MM.1S (cell line): ENCODE results near the gene RD3L.

ENCODE experiments used
- DNase-seq: peaks from one replicate; pipeline ENCODE4 v3.0.0-alpha.2; 2015
- H2AFZ ChIP-seq: fragments of 300-600 bp; sonication (generic); 2 replicates; pipeline ENCODE4 v1.6.0; 2016; ENCODE audit warnings: antibody characterized with exemption, low read length
- H3F3A ChIP-seq: fragments of 300-600 bp; sonication (generic); 2 replicates; pipeline ENCODE4 v1.6.1; 2016; ENCODE audit warnings: mild to moderate bottlenecking, antibody characterized with exemption, low read length, moderate library complexity, mixed read lengths; ENCODE audit not compliant: insufficient read depth
- H3K27ac ChIP-seq: fragments of 300-600 bp; sonication (generic); 2 replicates; pipeline ENCODE4 v1.5.1; 2016; ENCODE audit warnings: mild to moderate bottlenecking, low read length
- H3K27me3 ChIP-seq: fragments of 300-600 bp; sonication (generic); replicated peaks from 2 replicates; pipeline ENCODE4 v1.6.0; 2016; ENCODE audit warnings: low read length; ENCODE audit not compliant: insufficient read depth
- H3K36me3 ChIP-seq: fragments of 300-600 bp; sonication (generic); replicated peaks from 2 replicates; pipeline ENCODE4 v1.6.1; 2016; ENCODE audit warnings: mild to moderate bottlenecking, low read length, mixed read lengths; ENCODE audit not compliant: insufficient read depth
- H3K4me1 ChIP-seq: fragments of 300-600 bp; sonication (generic); 2 replicates; pipeline ENCODE4 v1.6.1; 2016; ENCODE audit warnings: low read length, mixed read lengths
- H3K4me2 ChIP-seq: fragments of 300-600 bp; sonication (generic); 2 replicates; pipeline ENCODE4 v1.6.0; 2016; ENCODE audit warnings: low read depth, low read length
- H3K4me3 ChIP-seq: fragments of 300-600 bp; sonication (generic); 2 replicates; pipeline ENCODE4 v1.5.1; 2016; ENCODE audit warnings: low read length, mixed read lengths
- H3K79me2 ChIP-seq: fragments of 300-600 bp; sonication (generic); 2 replicates; pipeline ENCODE4 v1.6.1; 2016; ENCODE audit warnings: mixed run types, low read length, mixed read lengths
- H3K9ac ChIP-seq: fragments of 300-600 bp; sonication (generic); 2 replicates; pipeline ENCODE4 v1.6.1; 2016; ENCODE audit warnings: low read length, mixed read lengths
- H3K9me2 ChIP-seq: fragments of 300-600 bp; sonication (generic); replicated peaks from 2 replicates; pipeline ENCODE4 v1.6.1; 2016; ENCODE audit warnings: mild to moderate bottlenecking, low read length, mixed read lengths; ENCODE audit not compliant: insufficient read depth
- H3K9me3 ChIP-seq: fragments of 300-600 bp; sonication (generic); replicated peaks from 2 replicates; pipeline ENCODE4 v1.6.1; 2016; ENCODE audit warnings: mild to moderate bottlenecking, low read length, mixed read lengths; ENCODE audit not compliant: insufficient read depth
- H4K20me1 ChIP-seq: fragments of 300-600 bp; sonication (generic); 2 replicates; pipeline ENCODE4 v1.6.1; 2016; ENCODE audit warnings: mild to moderate bottlenecking, low read length, moderate library complexity, mixed read lengths; ENCODE audit not compliant: insufficient read depth
- EZH2 ChIP-seq: fragments of 300-600 bp; sonication (generic); optimal IDR thresholded peaks from 2 replicates; pipeline ENCODE3; 2017; ENCODE audit warnings: low read depth, mild to moderate bottlenecking, antibody characterized with exemption, low read length, mixed read lengths
- EZH2phosphoT487 ChIP-seq: fragments of 300-600 bp; sonication (generic); IDR thresholded peaks from 2 replicates; pipeline ENCODE4 v1.6.1; 2018; ENCODE audit warnings: antibody characterized with exemption, low read length
- TF ChIP-seq, protein P1 (sequence below): fragments of 300-600 bp; sonication (generic); IDR thresholded peaks from 2 replicates; pipeline ENCODE4 v1.5.1; 2016; ENCODE audit warnings: antibody characterized with exemption, low read length, mixed read lengths

The RD3L gene

DNA sequence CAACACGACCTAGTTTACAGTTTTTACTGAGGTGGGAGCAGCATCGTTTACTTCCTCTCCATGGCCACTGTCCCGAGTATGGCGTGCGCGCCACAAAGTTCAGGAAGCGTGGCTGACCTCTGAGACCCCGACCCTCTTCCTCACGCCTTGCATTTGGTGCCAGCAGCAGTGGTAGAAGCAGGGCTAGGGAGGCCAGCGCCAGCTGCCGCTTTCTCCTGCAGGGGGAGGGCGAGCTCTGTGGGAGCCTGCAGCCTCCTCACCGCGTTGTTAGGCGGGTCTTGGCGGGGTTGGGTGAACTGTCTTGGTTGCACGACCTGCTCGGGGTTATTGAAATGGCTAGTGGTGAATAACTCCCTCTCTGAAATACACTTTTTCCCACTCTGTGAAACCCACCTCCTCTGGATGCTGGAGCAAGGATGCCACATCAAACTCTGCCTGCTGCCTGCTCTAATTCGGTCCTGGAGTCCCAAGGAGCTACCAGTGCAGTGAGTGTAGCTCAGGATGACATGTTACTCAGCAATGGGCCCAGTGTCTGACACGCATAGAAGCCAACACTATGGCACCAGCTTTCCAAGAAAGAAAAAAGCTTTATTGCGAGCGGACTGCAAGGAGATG is 36.4 kb downstream of the RD3L start:
- no peaks in the 10 kb centered on the region for H3F3A ChIP-seq
- no peaks in the 10 kb centered on the region for H3K36me3 ChIP-seq
- H3K27me3 ChIP-seq: no peaks in the 10 kb centered on the region
- TF ChIP-seq, protein P1, sequence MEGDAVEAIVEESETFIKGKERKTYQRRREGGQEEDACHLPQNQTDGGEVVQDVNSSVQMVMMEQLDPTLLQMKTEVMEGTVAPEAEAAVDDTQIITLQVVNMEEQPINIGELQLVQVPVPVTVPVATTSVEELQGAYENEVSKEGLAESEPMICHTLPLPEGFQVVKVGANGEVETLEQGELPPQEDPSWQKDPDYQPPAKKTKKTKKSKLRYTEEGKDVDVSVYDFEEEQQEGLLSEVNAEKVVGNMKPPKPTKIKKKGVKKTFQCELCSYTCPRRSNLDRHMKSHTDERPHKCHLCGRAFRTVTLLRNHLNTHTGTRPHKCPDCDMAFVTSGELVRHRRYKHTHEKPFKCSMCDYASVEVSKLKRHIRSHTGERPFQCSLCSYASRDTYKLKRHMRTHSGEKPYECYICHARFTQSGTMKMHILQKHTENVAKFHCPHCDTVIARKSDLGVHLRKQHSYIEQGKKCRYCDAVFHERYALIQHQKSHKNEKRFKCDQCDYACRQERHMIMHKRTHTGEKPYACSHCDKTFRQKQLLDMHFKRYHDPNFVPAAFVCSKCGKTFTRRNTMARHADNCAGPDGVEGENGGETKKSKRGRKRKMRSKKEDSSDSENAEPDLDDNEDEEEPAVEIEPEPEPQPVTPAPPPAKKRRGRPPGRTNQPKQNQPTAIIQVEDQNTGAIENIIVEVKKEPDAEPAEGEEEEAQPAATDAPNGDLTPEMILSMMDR: no peak
- TF ChIP-seq EZH2 (no peak), EZH2phosphoT487 (no peak)
- H4K20me1 ChIP-seq: no peaks in the 10 kb centered on the region
- DNase-seq: no peak
- no peaks in the 10 kb centered on the region for H3K4me1 ChIP-seq
- no peaks in the 10 kb centered on the region for H3K79me2 ChIP-seq
- H3K9ac ChIP-seq: no peak overlapping the region
- H2AFZ ChIP-seq: no peak overlapping the region
- no peak overlapping the region for H3K4me3 ChIP-seq
- H3K9me3 ChIP-seq: no peaks in the 10 kb centered on the region
- no peaks in the 10 kb centered on the region for H3K9me2 ChIP-seq
- no peak overlapping the region for H3K27ac ChIP-seq
- no peak overlapping the region for H3K4me2 ChIP-seq

DNA sequence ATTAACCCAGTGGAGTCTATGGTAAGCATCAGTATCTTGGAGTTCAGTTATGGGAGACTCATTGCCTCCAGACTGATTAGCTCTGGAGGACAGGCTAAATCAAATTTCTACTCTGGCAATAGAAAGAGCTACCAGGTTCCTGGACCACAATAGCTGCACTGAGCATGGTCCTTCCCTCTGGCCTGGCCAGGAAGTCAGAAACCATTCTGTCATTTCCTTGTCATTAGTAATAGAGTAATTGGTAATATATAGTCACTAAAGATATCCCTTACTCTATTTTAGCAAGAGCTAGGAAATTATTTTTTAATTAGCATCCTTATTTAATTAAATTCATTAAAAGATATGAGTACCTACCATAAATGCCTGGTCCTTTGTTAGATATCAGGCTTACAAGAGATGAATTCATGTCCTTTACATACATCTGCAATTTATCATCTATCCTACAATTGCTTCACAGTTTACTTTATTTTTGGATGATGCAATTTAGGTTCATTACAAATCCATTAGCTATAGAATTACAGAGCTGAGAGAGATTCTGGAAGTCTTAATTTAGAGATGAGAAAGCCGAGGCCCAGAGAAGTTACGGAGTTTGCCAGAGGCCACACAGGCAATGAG is 37.7 kb downstream of the RD3L start:
- Histone ChIP-seq H3K4me1 (no peaks in the 10 kb centered on the region), H3K9me2 (no peaks in the 10 kb centered on the region), H3K27me3 (no peaks in the 10 kb centered on the region), H3K4me3 (no peak overlapping the region), H4K20me1 (no peaks in the 10 kb centered on the region), H3F3A (no peaks in the 10 kb centered on the region), H3K79me2 (no peaks in the 10 kb centered on the region), H3K4me2 (no peak overlapping the region), H3K9me3 (no peaks in the 10 kb centered on the region), H3K36me3 (no peaks in the 10 kb centered on the region), H3K9ac (no peak overlapping the region), H3K27ac (no peak overlapping the region), H2AFZ (no peak overlapping the region)
- DNase-seq: no peak
- TF ChIP-seq EZH2 (no peak), EZH2phosphoT487 (no peak)
- TF ChIP-seq, protein P1: no peak

DNA sequence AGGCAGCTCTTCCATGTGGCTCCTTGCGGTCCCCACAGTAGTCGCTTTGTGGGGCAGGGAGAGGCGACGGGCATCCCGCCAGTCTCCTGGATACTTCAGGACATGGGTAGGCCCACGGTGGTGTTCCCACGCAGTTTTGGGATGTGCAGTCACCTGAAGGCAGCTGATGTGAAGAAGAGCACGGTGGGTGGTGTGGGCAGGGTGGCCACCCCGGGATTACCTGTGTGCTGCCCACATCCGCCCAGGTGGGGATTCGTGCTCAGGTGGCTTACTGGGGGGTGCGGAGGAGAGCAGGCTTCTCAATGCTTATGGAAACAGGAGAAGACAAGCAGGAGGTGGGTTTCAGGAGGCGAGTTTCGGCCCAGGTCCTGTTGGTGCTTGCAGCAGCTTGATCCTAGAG is 42.5 kb downstream of the RD3L start:
- Histone ChIP-seq H3K36me3 (no peaks in the 10 kb centered on the region), H3F3A (no peaks in the 10 kb centered on the region), H3K9me2 (no peaks in the 10 kb centered on the region), H3K9ac (no peak overlapping the region), H3K4me1 (no peaks in the 10 kb centered on the region), H2AFZ (no peak overlapping the region), H3K4me2 (no peak overlapping the region), H3K27ac (no peak overlapping the region), H3K9me3 (no peaks in the 10 kb centered on the region), H4K20me1 (no peaks in the 10 kb centered on the region), H3K4me3 (no peak overlapping the region), H3K27me3 (no peaks in the 10 kb centered on the region), H3K79me2 (no peaks in the 10 kb centered on the region)
- TF ChIP-seq, protein P1: no peak
- no peak for TF ChIP-seq EZH2
- TF ChIP-seq EZH2phosphoT487: no peak
- DNase-seq: no peak
